Fibroblast of peridontal ligament (primary cell): ENCODE data around the gene SPECC1.
"Not testable (repeated sequence)": the region's sequence is repeated elsewhere in the genome, so short reads cannot be mapped to it uniquely, and the experiment has no call there.

Experiments used
- DNase-seq: peaks from one replicate; pipeline ENCODE4 v3.0.0-alpha.2; 2010; ENCODE audit errors: extremely low read depth

The SPECC1 gene

DNA sequence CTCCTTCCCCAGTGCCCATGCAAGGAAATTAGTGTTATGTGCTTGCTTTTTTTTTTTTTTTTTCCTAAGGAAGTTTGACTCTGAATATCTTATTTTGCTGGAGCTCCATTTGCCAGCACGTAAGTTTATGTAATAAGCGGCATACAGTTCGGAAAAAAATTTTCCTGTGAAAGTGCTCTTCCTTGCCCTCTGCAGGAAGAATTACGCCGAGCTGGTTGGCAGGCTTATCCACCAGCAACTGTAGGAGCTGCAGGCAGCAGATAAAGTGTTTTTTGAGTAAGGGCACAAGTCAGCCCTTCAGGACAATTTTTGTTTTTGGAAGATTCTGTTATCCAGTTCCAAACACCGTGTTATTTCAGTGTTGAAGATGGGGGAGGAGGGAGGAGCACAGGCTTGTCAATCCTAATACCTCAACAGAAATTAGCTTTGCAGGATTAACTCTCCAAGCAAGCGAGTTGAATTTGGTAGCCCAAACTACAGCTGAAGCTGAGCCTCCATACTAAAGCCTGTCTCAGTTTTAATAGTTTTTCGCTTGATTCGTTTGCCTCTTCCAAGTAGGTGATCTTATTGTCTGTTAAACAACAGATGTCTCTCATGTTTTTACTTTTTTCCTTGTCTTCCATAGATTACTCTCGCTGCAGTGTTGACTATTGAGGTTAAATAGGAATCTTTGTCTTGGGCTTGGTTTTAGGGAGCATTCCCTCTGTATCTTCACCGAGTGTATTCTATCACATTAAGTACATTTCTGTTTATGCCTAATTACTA is 1.1 kb downstream of the SPECC1 start:
- peak; percentile 77 for DNase-seq

- no peak for DNase-seq
These were observed 1.8 kb downstream of the SPECC1 start for GRCh38 chr17:20010936-20011335.

DNA sequence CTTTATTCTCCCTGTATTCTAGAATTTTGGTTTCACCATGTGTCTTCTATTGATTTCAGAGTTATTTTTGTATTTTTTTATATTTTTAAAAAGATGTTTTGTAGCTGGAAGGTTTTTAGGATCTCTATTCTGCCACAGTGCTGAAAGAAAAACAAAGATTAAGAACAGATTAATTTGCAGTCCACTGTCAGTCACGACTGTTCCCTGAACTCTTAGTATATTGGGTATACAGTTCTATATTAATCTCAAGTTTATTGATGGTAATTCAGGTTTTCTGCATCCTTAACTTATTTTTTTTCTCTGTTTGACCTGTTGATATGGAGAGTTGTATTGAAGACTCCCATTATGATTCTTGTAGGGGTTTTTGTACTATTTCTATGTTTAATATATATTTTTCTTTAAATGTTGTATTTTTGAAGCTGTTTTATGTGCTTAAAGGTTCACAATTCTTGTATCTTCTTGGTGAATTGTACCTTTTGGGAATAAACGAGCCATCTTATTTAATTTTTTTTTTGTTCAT is 2.9 kb downstream of the SPECC1 start:
- DNase-seq: no peak

DNA sequence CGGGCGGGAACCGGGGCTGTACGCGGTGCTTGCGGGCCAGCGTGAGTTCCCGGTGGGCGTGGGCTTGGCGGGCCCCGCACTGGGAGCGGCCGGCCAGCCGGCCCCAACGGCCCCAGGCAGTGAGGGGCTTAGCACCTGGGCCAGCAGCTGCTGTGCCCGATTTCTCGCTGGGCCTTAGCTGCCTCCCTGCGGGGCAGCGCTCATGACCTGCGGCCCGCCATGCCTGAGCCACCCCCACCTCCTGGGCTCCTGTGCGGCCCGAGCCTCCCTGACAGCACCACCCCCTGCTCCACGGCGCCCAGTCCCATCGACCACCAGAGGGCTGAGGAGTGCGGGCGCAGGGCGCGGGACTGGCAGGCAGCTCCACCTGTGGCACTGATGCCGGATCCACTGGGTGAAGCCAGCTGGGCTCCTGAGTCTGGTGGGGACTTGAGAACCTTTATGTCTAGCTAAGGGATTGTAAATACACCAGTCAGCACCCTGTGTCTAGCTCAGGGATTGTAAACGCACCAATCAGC is 7.4 kb downstream of the SPECC1 start:
- not testable (repeated sequence) for DNase-seq

DNA sequence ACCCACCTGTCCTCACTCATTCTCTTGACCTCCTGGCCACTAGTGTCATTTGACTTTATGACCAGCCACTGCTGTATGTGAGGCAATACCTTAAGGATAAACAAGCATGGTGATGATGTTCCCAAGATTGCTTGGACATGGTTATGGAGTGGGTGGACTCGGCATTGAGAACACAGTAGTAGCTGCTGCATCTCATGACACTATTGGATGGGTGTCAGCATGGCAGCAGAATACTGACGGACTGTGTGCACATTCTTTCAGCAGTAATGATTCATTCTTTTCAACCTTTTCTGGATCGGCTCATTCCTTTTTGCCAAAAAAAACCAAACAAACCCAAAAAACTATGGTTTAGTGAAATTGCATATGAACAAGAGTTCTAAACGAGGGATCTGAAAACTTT is 13.5 kb downstream of the SPECC1 start:
- DNase-seq: peak; percentile 3

GRCh38 chr17:20026960-20027359 is 17.8 kb downstream of the SPECC1 start:
- DNase-seq: peak; percentile 3

DNA sequence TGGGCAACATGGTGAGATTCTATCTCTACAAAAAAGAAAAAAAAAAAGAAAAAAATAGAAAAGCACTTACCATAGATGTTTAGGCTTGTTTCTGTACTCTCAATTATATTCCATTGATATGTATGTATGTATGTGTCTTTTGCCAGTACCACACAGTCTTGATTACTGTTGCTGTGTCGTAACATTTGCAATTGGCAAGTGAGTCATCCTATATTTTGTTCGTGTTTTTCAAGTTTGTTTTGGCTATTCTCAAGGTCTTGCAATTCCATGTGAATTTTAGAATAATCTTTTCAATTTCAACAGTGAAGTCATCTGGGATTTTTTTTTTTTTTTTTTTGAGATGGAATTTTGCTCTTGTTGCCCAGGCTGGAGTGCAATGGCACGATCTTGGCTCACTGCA is 19.3 kb downstream of the SPECC1 start:
- peak; percentile 91 for DNase-seq

DNA sequence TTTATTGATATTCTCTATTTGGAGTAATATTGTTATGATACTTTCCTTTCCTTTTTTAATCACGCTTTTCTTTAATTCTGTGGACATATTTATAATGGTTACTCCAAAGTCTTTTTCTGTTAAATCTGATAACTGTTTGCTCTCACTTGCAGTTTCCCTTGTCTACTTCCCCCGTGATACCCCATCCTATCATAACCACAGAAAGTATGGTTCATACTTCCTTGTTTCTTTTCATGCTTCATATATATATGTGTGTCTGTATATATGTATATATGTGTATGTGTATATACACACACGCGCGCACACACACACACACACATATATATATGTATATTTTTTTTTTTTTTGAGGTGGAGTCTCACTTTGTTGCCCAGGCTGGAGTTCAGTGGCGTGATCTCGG is 23.5 kb downstream of the SPECC1 start:
- DNase-seq: no peak

DNA sequence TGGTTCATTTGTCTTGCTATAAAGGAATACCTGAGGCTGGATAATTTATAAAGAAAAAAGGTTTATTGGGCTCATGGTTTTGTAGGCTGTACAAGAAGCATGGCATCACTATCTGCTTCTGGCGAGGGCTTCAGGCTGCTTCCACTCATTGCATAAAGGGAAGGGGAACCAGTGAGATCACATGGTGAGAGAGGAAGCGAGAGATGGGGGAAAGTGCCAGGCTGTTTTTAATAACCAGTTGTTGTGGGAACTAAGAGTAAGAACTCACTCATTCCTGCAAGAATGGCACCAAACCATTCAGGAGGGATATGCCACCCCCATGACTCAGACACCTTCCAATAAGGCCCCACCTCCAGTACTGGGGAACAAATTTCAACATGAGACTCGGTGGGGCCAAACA is 24.3 kb downstream of the SPECC1 start:
- DNase-seq: no peak

DNA sequence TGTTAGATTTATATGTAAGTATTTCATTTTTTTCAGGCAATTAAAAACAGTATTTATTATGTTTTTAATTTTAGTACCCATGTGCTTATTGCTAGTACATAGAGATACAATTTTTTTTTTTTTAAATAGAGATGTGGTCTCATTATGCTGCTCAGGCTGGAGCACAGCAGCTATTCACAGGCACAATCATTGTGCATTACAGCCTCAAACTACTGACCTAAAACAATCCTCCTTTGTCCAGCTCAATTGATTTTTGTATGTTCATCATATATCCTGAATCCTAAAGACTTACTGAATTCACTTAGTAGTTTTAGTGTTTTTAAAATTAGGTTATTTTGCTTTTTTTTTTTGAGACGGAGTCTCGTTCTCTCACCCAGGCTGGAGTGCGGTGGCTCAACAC is 26.3 kb downstream of the SPECC1 start:
- DNase-seq: no peak

- DNase-seq: not testable (repeated sequence)
These were observed 28.1 kb downstream of the SPECC1 start for GRCh38 chr17:20037286-20037685.

- DNase-seq: no peak
These were observed 29.9 kb downstream of the SPECC1 start for GRCh38 chr17:20039037-20039436.

DNA sequence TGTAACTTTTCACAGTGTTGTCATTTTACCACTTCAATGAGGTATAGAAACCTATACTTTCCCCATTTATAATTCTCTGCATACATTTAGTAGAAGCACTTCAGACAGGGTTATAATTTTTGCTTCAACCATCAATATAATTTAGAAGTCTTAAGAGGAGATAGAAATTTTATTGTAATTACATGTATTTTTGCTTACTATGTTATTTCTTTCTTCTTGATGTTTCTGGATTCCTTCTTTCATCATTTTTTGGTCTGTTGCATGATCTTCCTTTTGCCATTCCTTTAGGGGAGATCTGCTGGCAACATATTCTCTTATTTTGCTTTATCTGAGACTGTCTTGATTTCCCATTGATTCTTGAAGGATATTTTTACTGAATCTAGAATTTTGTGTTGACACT is 31.1 kb downstream of the SPECC1 start:
- no peak for DNase-seq

DNA sequence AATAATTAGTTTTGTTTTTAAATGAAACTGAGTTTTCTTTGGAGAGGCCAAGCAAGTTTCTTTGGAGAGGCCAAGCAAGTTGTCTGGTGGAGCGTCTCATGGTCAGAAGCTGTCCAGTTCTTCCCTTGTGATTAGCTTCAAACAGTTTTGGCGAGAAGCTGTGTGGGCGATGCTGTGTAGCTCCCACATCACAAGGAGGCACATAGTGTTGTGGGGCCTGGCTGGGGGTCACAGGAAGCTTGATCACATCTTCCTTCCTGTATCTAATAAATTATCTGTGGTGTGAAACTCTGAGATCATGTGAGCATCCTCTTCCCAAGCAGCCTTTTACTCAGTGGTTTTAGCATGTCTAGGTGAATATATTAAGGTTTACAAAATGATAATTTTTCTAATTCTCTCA is 33.9 kb downstream of the SPECC1 start:
- no peak for DNase-seq

- DNase-seq: no peak
These were observed 36.3 kb downstream of the SPECC1 start for GRCh38 chr17:20045476-20045875.

- no peak for DNase-seq
These were observed 37.5 kb downstream of the SPECC1 start for GRCh38 chr17:20046629-20047028.

GRCh38 chr17:20051624-20052023 is 42.5 kb downstream of the SPECC1 start:
- DNase-seq: no peak

DNA sequence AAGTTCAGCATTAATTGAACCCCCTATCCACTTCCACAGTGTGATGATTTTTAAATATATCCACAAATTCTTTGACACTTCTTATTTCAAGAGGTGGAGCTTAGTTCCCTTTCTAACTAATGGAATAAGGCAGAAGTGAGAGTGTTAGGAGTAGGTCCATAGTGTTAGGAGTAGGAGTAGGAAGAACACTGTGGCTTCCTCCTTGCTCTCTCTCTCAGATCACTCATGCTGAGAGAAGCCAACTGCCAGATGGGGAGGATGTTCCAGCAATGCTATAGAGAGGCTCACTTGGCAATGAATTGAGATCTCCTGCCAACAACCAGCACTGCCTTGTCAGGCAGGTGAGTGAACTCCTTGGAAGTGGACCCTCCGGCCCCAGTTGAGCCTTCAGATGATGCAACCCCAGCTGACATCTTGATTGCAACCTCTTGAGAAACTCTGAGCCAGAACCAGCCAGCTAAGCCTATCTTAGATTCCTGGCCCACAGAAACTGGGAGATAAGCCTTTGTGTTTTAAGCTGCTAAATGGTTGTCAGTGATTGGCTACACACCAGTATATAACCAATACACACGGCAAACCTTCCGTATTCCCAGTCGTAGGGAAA is 44.3 kb downstream of the SPECC1 start:
- no peak for DNase-seq

GRCh38 chr17:20059728-20060188 is 50.6 kb downstream of the SPECC1 start:
- DNase-seq: peak; percentile 9

DNA sequence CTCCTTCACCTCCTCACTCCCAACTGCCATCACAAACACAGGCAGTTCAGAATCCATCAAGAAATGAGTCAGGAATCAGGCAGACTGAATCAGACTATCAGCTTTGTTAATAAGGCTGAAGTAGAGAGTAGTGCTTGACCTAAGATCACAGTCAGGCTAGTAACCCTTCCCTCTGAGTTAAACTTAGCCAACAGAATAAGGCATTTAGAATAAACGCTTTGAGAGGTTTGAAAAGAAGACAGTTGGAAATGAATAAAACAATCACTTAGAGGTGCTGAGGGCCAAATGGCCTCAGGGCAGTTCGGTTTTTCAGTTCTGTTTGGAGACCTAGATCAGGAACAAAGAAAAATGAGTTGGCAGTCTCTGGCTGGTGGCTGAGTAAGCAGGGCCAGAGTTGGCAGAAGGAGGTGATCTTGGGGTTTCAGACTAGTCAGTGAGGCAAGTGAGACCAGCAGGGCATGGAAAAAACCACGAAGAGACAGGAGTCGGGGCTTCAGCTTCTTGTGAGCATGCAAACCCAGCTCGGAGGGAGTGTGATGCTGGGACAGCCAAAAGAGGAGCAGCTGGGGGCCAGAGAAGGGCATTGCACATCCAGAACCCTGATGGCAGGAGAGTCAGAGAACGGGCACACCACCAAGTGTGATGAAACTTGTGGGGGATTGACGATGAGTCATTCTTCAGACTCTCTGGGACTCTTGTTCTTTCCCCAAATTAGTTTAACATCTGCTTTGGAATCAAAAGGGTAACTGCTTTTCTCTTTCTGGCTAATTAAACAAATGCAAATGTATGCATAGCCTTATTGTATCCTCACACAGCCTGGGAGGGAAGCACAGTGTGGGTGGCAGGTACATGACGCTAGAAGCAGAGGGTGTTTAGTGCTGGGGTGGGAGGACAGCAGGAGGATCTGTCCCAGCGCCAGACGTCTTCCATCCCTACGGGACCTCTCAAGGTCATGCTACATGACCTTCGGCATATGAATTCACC is 54.8 kb downstream of the SPECC1 start:
- DNase-seq: peak; percentile 97

- peak; percentile 93 for DNase-seq
These were observed 57.1 kb downstream of the SPECC1 start for GRCh38 chr17:20066253-20066652.

GRCh38 chr17:20067711-20068110 is 58.6 kb downstream of the SPECC1 start:
- DNase-seq: no peak
